OCI-LY7 (cell line): Measurements from ENCODE around the gene PRKN. TPM values are rescaled to one million over a fixed set of nuclear protein-coding genes. Genes with fewer than 3 reads are reported as not detected.

ENCODE experiments used
- BruUV-seq: library from RNA; stranded (reverse); fragments of 400-500 nt; replicated peaks from 2 replicates; lab custom pipeline; 2021; lab: Mats Ljungman, UMichigan
- CTCF ChIA-PET: fragments of 300-600 bp; sonication (Branson Sonifier 250); formaldehyde crosslinking; loops from one replicate; lab custom pipeline; 2022; ENCODE audit warnings: antibody characterized with exemption; ENCODE audit not compliant: unreplicated experiment; lab: Charles Lee
- POLR2A ChIA-PET: fragments of 300-600 bp; sonication (Branson Sonifier 250); formaldehyde crosslinking; loops from one replicate; lab custom pipeline; 2022; ENCODE audit warnings: antibody characterized with exemption; lab: Charles Lee
- DNase-seq: peaks from one replicate; pipeline ENCODE4 v3.0.0-alpha.2; 2015; ENCODE audit warnings: low spot score
- H2AFZ ChIP-seq: fragments of 200-600 bp; sonication (generic), shearing (Covaris generic); 2 replicates; pipeline ENCODE4 v1.6.1; 2014; ENCODE audit warnings: mild to moderate bottlenecking, antibody characterized with exemption, low read length, moderate library complexity
- H3K27ac ChIP-seq: fragments of 200-600 bp; sonication (generic); 2 replicates; pipeline ENCODE4 v1.5.1; 2014; ENCODE audit warnings: mixed run types, low read depth, mild to moderate bottlenecking, moderate library complexity, low read length, inconsistent platforms; ENCODE audit not compliant: poor library complexity, severe bottlenecking
- H3K36me3 ChIP-seq: fragments of 200-600 bp; sonication (generic); 2 replicates; pipeline ENCODE4 v1.6.1; 2014; ENCODE audit warnings: mild to moderate bottlenecking, antibody characterized with exemption, low read length, moderate library complexity, mixed read lengths; ENCODE audit not compliant: insufficient read depth
- H3K4me1 ChIP-seq: fragments of 200-600 bp; sonication (generic); 2 replicates; pipeline ENCODE4 v1.5.1; 2014; ENCODE audit warnings: mild to moderate bottlenecking, low read length; ENCODE audit not compliant: insufficient read depth, poor library complexity, severe bottlenecking
- H3K4me2 ChIP-seq: fragments of 200-600 bp; sonication (generic); 2 replicates; pipeline ENCODE4 v1.6.1; 2014; ENCODE audit warnings: mild to moderate bottlenecking, low read length
- H3K4me3 ChIP-seq: fragments of 200-600 bp; sonication (generic); 2 replicates; pipeline ENCODE4 v1.5.1; 2014; ENCODE audit warnings: mild to moderate bottlenecking, low read depth, low read length; ENCODE audit not compliant: poor library complexity, severe bottlenecking
- H3K79me2 ChIP-seq: fragments of 200-600 bp; sonication (generic); 2 replicates; pipeline ENCODE4 v1.6.1; 2016; ENCODE audit warnings: low read depth, mild to moderate bottlenecking, low read length, moderate library complexity, mixed read lengths; ENCODE audit not compliant: insufficient read depth
- H3K9me2 ChIP-seq: fragments of 200-600 bp; sonication (generic); 2 replicates; pipeline ENCODE4 v1.6.1; 2016; ENCODE audit warnings: mild to moderate bottlenecking, low read length, mixed read lengths; ENCODE audit not compliant: insufficient read depth
- H3K9me3 ChIP-seq: fragments of 200-600 bp; sonication (generic); 2 replicates; pipeline ENCODE4 v1.6.1; 2014; ENCODE audit warnings: mild to moderate bottlenecking, mixed run types, low read length, mixed read lengths
- H4K20me1 ChIP-seq: fragments of 200-600 bp; sonication (generic); 2 replicates; pipeline ENCODE4 v1.6.1; 2014; ENCODE audit warnings: mild to moderate bottlenecking, antibody characterized with exemption, low read length, moderate library complexity, mixed read lengths; ENCODE audit not compliant: insufficient read depth
- CTCF ChIP-seq: fragments of 200-600 bp; sonication (generic); conservative IDR thresholded peaks from 2 replicates; pipeline ENCODE4 v1.5.1; 2014; ENCODE audit warnings: mild to moderate bottlenecking, antibody characterized with exemption, low read length, moderate library complexity, mixed read lengths
- EZH2phosphoT487 ChIP-seq: fragments of 200-600 bp; sonication (generic); IDR thresholded peaks from 2 replicates; pipeline ENCODE4 v1.6.1; 2018; ENCODE audit warnings: low read depth, borderline replicate concordance, mild to moderate bottlenecking, mixed run types, antibody characterized with exemption, low read length, moderate library complexity, mixed read lengths
- intact Hi-C: fragments of 100-400 bp; cut with micrococcal nuclease; formaldehyde crosslinking; loops from one replicate; pipeline ENCODE4 v1.10.0; 2022; ENCODE audit not compliant: unreplicated experiment
- total RNA-seq, 2 experiments: library from RNA; depleted of rRNA in 1 of 2; stranded (reverse); fragments of >200 nt in 1 of 2; shearing (Covaris generic) in 1 of 2; gene quantifications; 2 replicates each; pipeline ENCODE4 v1.2.3, GENCODE V29; 2014 to 2022

PRKN gene
- total RNA-seq, 2 experiments from 2014 or later, result 1.3 to 2.0 TPM

GRCh38 chr6:162109480-162110050, 618.0 kb downstream of the PRKN start:
- ChIA-PET CTCF (no interaction called here), POLR2A (no interaction called here)
- TF ChIP-seq EZH2phosphoT487 (no peak), CTCF (no peak)

GRCh38 chr6:162108041-162108440, 619.5 kb downstream of the PRKN start:
- TF ChIP-seq EZH2phosphoT487, result no peak
- no peak for TF ChIP-seq CTCF
- no TSS peak for BruUV-seq
- Histone ChIP-seq H3K27ac (no peak overlapping the region), H3K4me2 (no peak overlapping the region), H3K4me3 (no peak overlapping the region), H3K4me1 (no peaks in the 10 kb centered on the region), H3K9me2 (no peaks in the 10 kb centered on the region), H4K20me1 (no peaks in the 10 kb centered on the region), H3K36me3 (no peaks in the 10 kb centered on the region), H3K9me3 (no peaks in the 10 kb centered on the region), H3K79me2 (no peaks in the 10 kb centered on the region), H2AFZ (no peak overlapping the region)
- intact Hi-C loops, result no loop called here
- ChIA-PET POLR2A (no interaction called here), CTCF (no interaction called here)
- DNase-seq, result no peak

More at GRCh38 chr6:162109480-162110050, 618.0 kb downstream of the PRKN start:
- Histone ChIP-seq H3K79me2 (no peaks in the 10 kb centered on the region), H3K9me2 (no peaks in the 10 kb centered on the region), H3K4me3 (no peak overlapping the region), H2AFZ (no peak overlapping the region), H3K4me2 (no peak overlapping the region), H3K9me3 (no peaks in the 10 kb centered on the region), H4K20me1 (no peaks in the 10 kb centered on the region), H3K4me1 (no peaks in the 10 kb centered on the region), H3K27ac (no peak overlapping the region), H3K36me3 (no peaks in the 10 kb centered on the region)
- no TSS peak for BruUV-seq
- intact Hi-C loops, result no loop called here
- no peak for DNase-seq

- H3K79me2 ChIP-seq, result no peaks in the 10 kb centered on the region
- intact Hi-C loops, result no loop called here
- no peaks in the 10 kb centered on the region for H4K20me1 ChIP-seq
- TF ChIP-seq EZH2phosphoT487, result no peak
- TF ChIP-seq CTCF, result no peak
- BruUV-seq, result no TSS peak
- ChIA-PET POLR2A (no interaction called here), CTCF (no interaction called here)
- H3K9me2 ChIP-seq, result no peaks in the 10 kb centered on the region
- no peak overlapping the region for H3K27ac ChIP-seq
- no peaks in the 10 kb centered on the region for H3K9me3 ChIP-seq
- no peak overlapping the region for H2AFZ ChIP-seq
- H3K4me2 ChIP-seq, result no peak overlapping the region
- DNase-seq, result no peak
- no peak overlapping the region for H3K4me3 ChIP-seq
- H3K4me1 ChIP-seq, result no peaks in the 10 kb centered on the region
- no peaks in the 10 kb centered on the region for H3K36me3 ChIP-seq
Measured at GRCh38 chr6:162100096-162100495, 627.5 kb downstream of the PRKN start.
